H9 (cell line): Measurements from ENCODE around the gene OGFOD2. TPM values are rescaled to one million over a fixed set of nuclear protein-coding genes. Genes with fewer than 3 reads are reported as not detected.

Experiments
- DNase-seq: peaks from one replicate; pipeline ENCODE4 v3.0.0-alpha.2; 2017
- H2AFZ ChIP-seq: one replicate; pipeline ENCODE4 v1.6.1; 2013; ENCODE audit warnings: mild to moderate bottlenecking, low read length, control low read depth, moderate library complexity
- H2AK5ac ChIP-seq: 2 replicates; pipeline ENCODE4 v1.6.1; 2013; ENCODE audit warnings: low read length, control low read depth, mixed read lengths; ENCODE audit not compliant: insufficient read length
- H2BK120ac ChIP-seq: one replicate; pipeline ENCODE4 v1.6.1; 2013; ENCODE audit warnings: low read depth, mild to moderate bottlenecking, low read length, control low read depth, inconsistent platforms; ENCODE audit not compliant: poor library complexity, severe bottlenecking
- H2BK12ac ChIP-seq: 2 replicates; pipeline ENCODE4 v1.6.1; 2013; ENCODE audit warnings: low read length, control low read depth, mixed read lengths, low read depth; ENCODE audit not compliant: insufficient read length
- H2BK15ac ChIP-seq: 2 replicates; pipeline ENCODE4 v1.6.1; 2013; ENCODE audit warnings: low read depth, low read length, control low read depth
- H2BK20ac ChIP-seq: one replicate; pipeline ENCODE4 v1.6.1; 2013; ENCODE audit warnings: low read depth, mild to moderate bottlenecking, low read length, control low read depth, inconsistent platforms; ENCODE audit not compliant: poor library complexity, severe bottlenecking
- H2BK5ac ChIP-seq: 2 replicates; pipeline ENCODE4 v1.6.1; 2013; ENCODE audit warnings: low read length, control low read depth, mixed read lengths; ENCODE audit not compliant: insufficient read length
- H3K14ac ChIP-seq: 2 replicates; pipeline ENCODE4 v1.6.1; 2013; ENCODE audit warnings: low read length, control low read depth; ENCODE audit not compliant: insufficient read depth
- H3K18ac ChIP-seq: 2 replicates; pipeline ENCODE4 v1.6.1; 2013; ENCODE audit warnings: low read depth, mild to moderate bottlenecking, mixed read lengths, low read length, control low read depth; ENCODE audit not compliant: insufficient read length
- H3K23ac ChIP-seq: 2 replicates; pipeline ENCODE4 v1.6.1; 2013; ENCODE audit warnings: low read length, control low read depth, mixed read lengths, low read depth; ENCODE audit not compliant: insufficient read length
- H3K23me2 ChIP-seq: 2 replicates; pipeline ENCODE4 v1.6.1; 2013; ENCODE audit warnings: low read depth, mild to moderate bottlenecking, mixed read lengths, low read length, control low read depth; ENCODE audit not compliant: insufficient read length, poor library complexity, severe bottlenecking
- H3K27ac ChIP-seq: 2 replicates; pipeline ENCODE4 v1.5.1; 2013; ENCODE audit warnings: low read length, control low read depth, mixed read lengths, low read depth; ENCODE audit not compliant: insufficient read length
- H3K27me3 ChIP-seq: 2 replicates; pipeline ENCODE4 v1.6.1; 2013; ENCODE audit warnings: low read length, control low read depth, inconsistent platforms; ENCODE audit not compliant: insufficient read depth
- H3K4ac ChIP-seq: 2 replicates; pipeline ENCODE4 v1.6.1; 2013; ENCODE audit warnings: low read depth, mild to moderate bottlenecking, control low read depth, inconsistent platforms, low read length, moderate library complexity
- H3K4me1 ChIP-seq: 2 replicates; pipeline ENCODE4 v1.6.1; 2013; ENCODE audit warnings: low read length, control low read depth, inconsistent platforms; ENCODE audit not compliant: insufficient read depth
- H3K4me2 ChIP-seq: 2 replicates; pipeline ENCODE4 v1.6.1; 2013; ENCODE audit warnings: low read length, control low read depth, mixed read lengths; ENCODE audit not compliant: insufficient read length, insufficient read depth
- H3K56ac ChIP-seq: 2 replicates; pipeline ENCODE4 v1.6.1; 2013; ENCODE audit warnings: low read depth, mild to moderate bottlenecking, mixed read lengths, low read length, control low read depth; ENCODE audit not compliant: insufficient read length
- H3K79me1 ChIP-seq: 2 replicates; pipeline ENCODE4 v1.6.1; 2013; ENCODE audit warnings: low read depth, mild to moderate bottlenecking, moderate library complexity, low read length, control low read depth, inconsistent platforms; ENCODE audit not compliant: insufficient read depth, poor library complexity, severe bottlenecking
- H3K79me2 ChIP-seq: 2 replicates; pipeline ENCODE4 v1.6.1; 2013; ENCODE audit warnings: low read length, control low read depth, inconsistent platforms; ENCODE audit not compliant: insufficient read depth
- H3K9ac ChIP-seq: 2 replicates; pipeline ENCODE4 v1.6.1; 2013; ENCODE audit warnings: low read length, control low read depth, mixed read lengths; ENCODE audit not compliant: insufficient read length; ENCODE audit errors: extremely low read depth
- H3K9me3 ChIP-seq: one replicate; pipeline ENCODE4 v1.6.1; 2013; ENCODE audit warnings: low read depth, low read length, inconsistent platforms; ENCODE audit not compliant: control insufficient read depth
- H3T11ph ChIP-seq: one replicate; pipeline ENCODE4 v1.6.1; 2013; ENCODE audit warnings: mild to moderate bottlenecking, low read length, control low read depth, inconsistent platforms
- H4K20me1 ChIP-seq: one replicate; pipeline ENCODE4 v1.6.1; 2013; ENCODE audit not compliant: control insufficient read depth, insufficient read length, insufficient read depth
- H4K5ac ChIP-seq: 2 replicates; pipeline ENCODE4 v1.6.1; 2013; ENCODE audit warnings: low read depth, mild to moderate bottlenecking, mixed read lengths, low read length, control low read depth; ENCODE audit not compliant: insufficient read length
- H4K8ac ChIP-seq: replicated peaks from 2 replicates; pipeline ENCODE4 v1.6.1; 2013; ENCODE audit warnings: low read length, control low read depth, mixed read lengths, low read depth; ENCODE audit not compliant: insufficient read length
- H4K91ac ChIP-seq: 2 replicates; pipeline ENCODE4 v1.6.1; 2013; ENCODE audit warnings: low read depth, mild to moderate bottlenecking, moderate library complexity, mixed read lengths, low read length, control low read depth; ENCODE audit not compliant: insufficient read length
- H3K27ac Mint-ChIP-seq, 3 experiments: 2 replicates in 2 of 3; 3 replicates in 1 of 3; pipeline ENCODE4 v1.8.0; 2020 to 2021; ENCODE audit warnings: mixed read lengths in 3 of 3, mild to moderate bottlenecking in 1 of 3, moderate library complexity in 1 of 3
- H3K27me3 Mint-ChIP-seq: 2 replicates; pipeline ENCODE4 v1.8.0; 2021; ENCODE audit warnings: low read depth, mild to moderate bottlenecking, moderate library complexity, mixed read lengths
- H3K36me3 Mint-ChIP-seq, 3 experiments: 2 replicates in 2 of 3; 3 replicates in 1 of 3; pipeline ENCODE4 v1.8.0; 2020 to 2021; ENCODE audit warnings: low read depth in 3 of 3, mixed read lengths in 3 of 3; ENCODE audit not compliant: insufficient read depth in 1 of 3
- H3K4me1 Mint-ChIP-seq, 2 experiments: 2 replicates each; pipeline ENCODE4 v1.8.0; 2020; ENCODE audit warnings: mixed read lengths in 2 of 2
- H3K4me3 Mint-ChIP-seq, 2 experiments: 2 replicates in 1 of 2; 3 replicates in 1 of 2; pipeline ENCODE4 v1.8.0; 2020 to 2021; ENCODE audit warnings: mild to moderate bottlenecking in 2 of 2, mixed read lengths in 2 of 2, moderate library complexity in 1 of 2
- H3K9me3 Mint-ChIP-seq, 2 experiments: 2 replicates in 1 of 2; 3 replicates in 1 of 2; pipeline ENCODE4 v1.8.0; 2020; ENCODE audit warnings: mild to moderate bottlenecking in 2 of 2, mixed read lengths in 2 of 2, moderate library complexity in 1 of 2
- WGBS: extraction: QIAGEN DNeasy Blood & Tissue Kit; methylation state at CpG from one replicate; pipeline ENCODE4 v1.1.7; 2013; ENCODE audit warnings: missing lambda C conversion rate, low lambda C conversion rate, mixed read lengths; ENCODE audit not compliant: insufficient read length; ENCODE audit errors: extremely low coverage; 5-methylcytosine and 5-hydroxymethylcytosine counted together
- total RNA-seq: library from RNA; stranded (reverse); gene quantifications from 2 replicates; pipeline ENCODE4 v1.2.1, GENCODE V29; 2021
- TF ChIP-seq, protein P1 (sequence below): fragments of 200-600 bp; sonication (generic); conservative IDR thresholded peaks from 3 replicates; pipeline ENCODE4 v1.8.0; 2021; ENCODE audit warnings: antibody characterized with exemption, mild to moderate bottlenecking

Gene OGFOD2
- total RNA-seq, 1 experiment from 2014 or later = 14.7 TPM

DNA sequence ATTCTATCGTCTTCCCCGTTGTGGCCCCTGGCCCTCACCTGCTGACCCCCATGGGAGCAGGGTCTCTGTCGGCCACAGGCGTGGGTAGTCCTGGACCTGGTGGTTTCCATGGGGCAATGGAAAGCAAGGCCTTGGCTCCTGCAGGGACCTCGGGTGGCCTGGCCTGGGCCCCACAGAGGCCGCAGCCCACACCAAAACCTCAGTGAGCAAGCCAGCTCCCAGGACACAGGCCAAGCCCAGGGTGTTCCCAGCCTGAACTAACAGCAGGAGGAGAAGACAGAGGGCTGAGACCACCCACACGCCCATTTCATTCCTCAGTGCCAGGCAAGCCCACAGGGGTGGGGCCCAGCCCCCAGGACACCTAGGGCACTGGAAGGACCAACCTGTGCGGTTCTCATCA lies 25.6 kb upstream of the OGFOD2 start:
- Histone ChIP-seq H3K56ac (no peak overlapping the region), H4K91ac (no peak overlapping the region), H2BK15ac (no peak overlapping the region), H2AFZ (no peak overlapping the region), H2BK5ac (no peak overlapping the region), H3K27ac (no peak overlapping the region), H3T11ph (no peak overlapping the region), H2BK12ac (no peak overlapping the region), H3K4me1 (no peaks in the 10 kb centered on the region), H4K8ac (no peak overlapping the region), H3K23me2 (no peaks in the 10 kb centered on the region), H3K23ac (no peak overlapping the region), H3K14ac (no peak overlapping the region), H4K20me1 (peaks cover 3% of the 10 kb centered on the region), H2BK120ac (no peak overlapping the region), H3K4ac (no peak overlapping the region), H3K79me1 (no peaks in the 10 kb centered on the region), H3K9ac (no peak overlapping the region), H3K27me3 (no peaks in the 10 kb centered on the region), H2BK20ac (no peak overlapping the region), H3K79me2 (no peaks in the 10 kb centered on the region), H3K4me2 (no peak overlapping the region), H2AK5ac (no peak overlapping the region), H3K18ac (no peak overlapping the region), H3K9me3 (no peaks in the 10 kb centered on the region), H4K5ac (no peak overlapping the region)
- no peaks in the 10 kb centered on the region for H3K9me3 Mint-ChIP-seq
- TF ChIP-seq, protein P1, sequence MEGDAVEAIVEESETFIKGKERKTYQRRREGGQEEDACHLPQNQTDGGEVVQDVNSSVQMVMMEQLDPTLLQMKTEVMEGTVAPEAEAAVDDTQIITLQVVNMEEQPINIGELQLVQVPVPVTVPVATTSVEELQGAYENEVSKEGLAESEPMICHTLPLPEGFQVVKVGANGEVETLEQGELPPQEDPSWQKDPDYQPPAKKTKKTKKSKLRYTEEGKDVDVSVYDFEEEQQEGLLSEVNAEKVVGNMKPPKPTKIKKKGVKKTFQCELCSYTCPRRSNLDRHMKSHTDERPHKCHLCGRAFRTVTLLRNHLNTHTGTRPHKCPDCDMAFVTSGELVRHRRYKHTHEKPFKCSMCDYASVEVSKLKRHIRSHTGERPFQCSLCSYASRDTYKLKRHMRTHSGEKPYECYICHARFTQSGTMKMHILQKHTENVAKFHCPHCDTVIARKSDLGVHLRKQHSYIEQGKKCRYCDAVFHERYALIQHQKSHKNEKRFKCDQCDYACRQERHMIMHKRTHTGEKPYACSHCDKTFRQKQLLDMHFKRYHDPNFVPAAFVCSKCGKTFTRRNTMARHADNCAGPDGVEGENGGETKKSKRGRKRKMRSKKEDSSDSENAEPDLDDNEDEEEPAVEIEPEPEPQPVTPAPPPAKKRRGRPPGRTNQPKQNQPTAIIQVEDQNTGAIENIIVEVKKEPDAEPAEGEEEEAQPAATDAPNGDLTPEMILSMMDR = no peak
- H3K4me1 Mint-ChIP-seq = peaks cover 0 to 7% of the 10 kb centered on the region in 2 experiments; a peak in 2 of 4 replicates
- H3K27ac Mint-ChIP-seq = no peak overlapping the region
- no peaks in the 10 kb centered on the region for H3K36me3 Mint-ChIP-seq
- H3K4me3 Mint-ChIP-seq = no peak overlapping the region
- no peak for DNase-seq
- no CpG with 5 or more reads among the region's 8 CpGs for WGBS
- peaks cover 66% of the 10 kb centered on the region for H3K27me3 Mint-ChIP-seq
